ENCODE results near the gene PCBP3. TPM values are rescaled to one million over a fixed set of nuclear protein-coding genes. Genes with fewer than 3 reads are reported as not detected.

The PCBP3 gene
- total RNA-seq, 1 experiment from 2014 or later, result not detected

GRCh38 chr21:45836694-45837670 is 193.5 kb downstream of the PCBP3 start:
- no peak overlapping the region for H3K27ac ChIP-seq (ENCODE audit: low read length)
- DNase-seq, result no peak
- H3K9me2 ChIP-seq (replicated peaks; ENCODE audit: insufficient read depth, low read length), result no peaks in the 10 kb centered on the region
- no peak overlapping the region for H3K4me3 ChIP-seq (ENCODE audit: low read length)
- no peaks in the 10 kb centered on the region for H3K36me3 ChIP-seq (ENCODE audit: insufficient read depth, low read length)
- H3K4me1 ChIP-seq (ENCODE audit: low read length), result no peaks in the 10 kb centered on the region
- no peaks in the 10 kb centered on the region for H4K20me1 ChIP-seq (ENCODE audit: insufficient read depth, low read depth, low read length)
- H3K9ac ChIP-seq (ENCODE audit: low read length), result no peak overlapping the region
- H3K79me2 ChIP-seq (ENCODE audit: low read length), result no peaks in the 10 kb centered on the region
- H2AFZ ChIP-seq (ENCODE audit: low read length), result no peak overlapping the region
- H3K27me3 ChIP-seq (ENCODE audit: low read length), result no peaks in the 10 kb centered on the region
- H3K4me2 ChIP-seq (ENCODE audit: low read depth, low read length, poor library complexity, severe bottlenecking), result no peak overlapping the region
- H3K9me3 ChIP-seq (ENCODE audit: low read length), result no peaks in the 10 kb centered on the region

- H3K9me3 ChIP-seq (ENCODE audit: low read length), result no peaks in the 10 kb centered on the region
- H3K27me3 ChIP-seq (ENCODE audit: low read length), result no peaks in the 10 kb centered on the region
- no peaks in the 10 kb centered on the region for H3K36me3 ChIP-seq (ENCODE audit: insufficient read depth, low read length)
- no peak overlapping the region for H3K9ac ChIP-seq (ENCODE audit: low read length)
- DNase-seq, result no peak
- no peaks in the 10 kb centered on the region for H3K9me2 ChIP-seq (replicated peaks; ENCODE audit: insufficient read depth, low read length)
- no peak overlapping the region for H3K4me3 ChIP-seq (ENCODE audit: low read length)
- no peaks in the 10 kb centered on the region for H4K20me1 ChIP-seq (ENCODE audit: insufficient read depth, low read depth, low read length)
- no peak overlapping the region for H2AFZ ChIP-seq (ENCODE audit: low read length)
- no peak overlapping the region for H3K4me2 ChIP-seq (ENCODE audit: low read depth, low read length, poor library complexity, severe bottlenecking)
- no peak overlapping the region for H3K27ac ChIP-seq (ENCODE audit: low read length)
- no peaks in the 10 kb centered on the region for H3K4me1 ChIP-seq (ENCODE audit: low read length)
- H3K79me2 ChIP-seq (ENCODE audit: low read length), result no peaks in the 10 kb centered on the region
These were observed 194.4 kb downstream of the PCBP3 start for GRCh38 chr21:45837936-45838335.

- Histone ChIP-seq H4K20me1 (ENCODE audit: insufficient read depth, low read depth, low read length) (no peaks in the 10 kb centered on the region), H3K4me3 (ENCODE audit: low read length) (no peak overlapping the region), H3K27ac (ENCODE audit: low read length) (no peak overlapping the region), H3K9me2 (replicated peaks; ENCODE audit: insufficient read depth, low read length) (no peaks in the 10 kb centered on the region), H2AFZ (ENCODE audit: low read length) (no peak overlapping the region), H3K27me3 (ENCODE audit: low read length) (no peaks in the 10 kb centered on the region), H3K9me3 (ENCODE audit: low read length) (no peaks in the 10 kb centered on the region), H3K4me2 (ENCODE audit: low read depth, low read length, poor library complexity, severe bottlenecking) (no peak overlapping the region), H3K4me1 (ENCODE audit: low read length) (no peaks in the 10 kb centered on the region), H3K36me3 (ENCODE audit: insufficient read depth, low read length) (no peaks in the 10 kb centered on the region), H3K9ac (ENCODE audit: low read length) (no peak overlapping the region), H3K79me2 (ENCODE audit: low read length) (no peaks in the 10 kb centered on the region)
- DNase-seq, result no peak
These were observed 195.1 kb downstream of the PCBP3 start for GRCh38 chr21:45838634-45839033.

- no peak overlapping the region for H2AFZ ChIP-seq (ENCODE audit: low read length)
- no peak overlapping the region for H3K9ac ChIP-seq (ENCODE audit: low read length)
- H3K9me2 ChIP-seq (replicated peaks; ENCODE audit: insufficient read depth, low read length), result no peaks in the 10 kb centered on the region
- H3K36me3 ChIP-seq (ENCODE audit: insufficient read depth, low read length), result no peaks in the 10 kb centered on the region
- no peak for DNase-seq
- no peaks in the 10 kb centered on the region for H3K9me3 ChIP-seq (ENCODE audit: low read length)
- no peaks in the 10 kb centered on the region for H3K79me2 ChIP-seq (ENCODE audit: low read length)
- no peak overlapping the region for H3K27ac ChIP-seq (ENCODE audit: low read length)
- no peaks in the 10 kb centered on the region for H3K4me1 ChIP-seq (ENCODE audit: low read length)
- no peaks in the 10 kb centered on the region for H4K20me1 ChIP-seq (ENCODE audit: insufficient read depth, low read depth, low read length)
- H3K4me3 ChIP-seq (ENCODE audit: low read length), result no peak overlapping the region
- H3K27me3 ChIP-seq (ENCODE audit: low read length), result no peaks in the 10 kb centered on the region
- no peak overlapping the region for H3K4me2 ChIP-seq (ENCODE audit: low read depth, low read length, poor library complexity, severe bottlenecking)
These were observed 195.7 kb downstream of the PCBP3 start for GRCh38 chr21:45839274-45839673.

- Histone ChIP-seq H3K36me3 (ENCODE audit: insufficient read depth, low read length) (no peaks in the 10 kb centered on the region), H2AFZ (ENCODE audit: low read length) (no peak overlapping the region), H3K27me3 (ENCODE audit: low read length) (no peaks in the 10 kb centered on the region), H4K20me1 (ENCODE audit: insufficient read depth, low read depth, low read length) (no peaks in the 10 kb centered on the region), H3K27ac (ENCODE audit: low read length) (no peak overlapping the region), H3K9ac (ENCODE audit: low read length) (no peak overlapping the region), H3K9me3 (ENCODE audit: low read length) (no peaks in the 10 kb centered on the region), H3K4me1 (ENCODE audit: low read length) (no peaks in the 10 kb centered on the region), H3K4me3 (ENCODE audit: low read length) (no peak overlapping the region), H3K79me2 (ENCODE audit: low read length) (no peaks in the 10 kb centered on the region), H3K4me2 (ENCODE audit: low read depth, low read length, poor library complexity, severe bottlenecking) (no peak overlapping the region), H3K9me2 (replicated peaks; ENCODE audit: insufficient read depth, low read length) (no peaks in the 10 kb centered on the region)
- no peak for DNase-seq
These were observed 197.5 kb downstream of the PCBP3 start for GRCh38 chr21:45841033-45841432.

GRCh38 chr21:45843426-45843825 is 199.9 kb downstream of the PCBP3 start:
- Histone ChIP-seq H3K9me3 (ENCODE audit: low read length) (no peaks in the 10 kb centered on the region), H3K79me2 (ENCODE audit: low read length) (no peaks in the 10 kb centered on the region), H3K27me3 (ENCODE audit: low read length) (no peaks in the 10 kb centered on the region), H3K27ac (ENCODE audit: low read length) (no peak overlapping the region), H2AFZ (ENCODE audit: low read length) (no peak overlapping the region), H3K36me3 (ENCODE audit: insufficient read depth, low read length) (no peaks in the 10 kb centered on the region), H3K4me3 (ENCODE audit: low read length) (no peak overlapping the region), H3K9ac (ENCODE audit: low read length) (no peak overlapping the region), H4K20me1 (ENCODE audit: insufficient read depth, low read depth, low read length) (no peaks in the 10 kb centered on the region), H3K4me2 (ENCODE audit: low read depth, low read length, poor library complexity, severe bottlenecking) (no peak overlapping the region), H3K4me1 (ENCODE audit: low read length) (no peaks in the 10 kb centered on the region), H3K9me2 (replicated peaks; ENCODE audit: insufficient read depth, low read length) (no peaks in the 10 kb centered on the region)
- no peak for DNase-seq

- H3K9ac ChIP-seq (ENCODE audit: low read length), result no peak overlapping the region
- no peak overlapping the region for H3K4me3 ChIP-seq (ENCODE audit: low read length)
- no peak overlapping the region for H3K27ac ChIP-seq (ENCODE audit: low read length)
- no peaks in the 10 kb centered on the region for H3K9me3 ChIP-seq (ENCODE audit: low read length)
- H4K20me1 ChIP-seq (ENCODE audit: insufficient read depth, low read depth, low read length), result no peaks in the 10 kb centered on the region
- no peaks in the 10 kb centered on the region for H3K79me2 ChIP-seq (ENCODE audit: low read length)
- DNase-seq, result no peak
- H3K4me2 ChIP-seq (ENCODE audit: low read depth, low read length, poor library complexity, severe bottlenecking), result no peak overlapping the region
- no peaks in the 10 kb centered on the region for H3K27me3 ChIP-seq (ENCODE audit: low read length)
- no peaks in the 10 kb centered on the region for H3K4me1 ChIP-seq (ENCODE audit: low read length)
- no peaks in the 10 kb centered on the region for H3K9me2 ChIP-seq (replicated peaks; ENCODE audit: insufficient read depth, low read length)
- H2AFZ ChIP-seq (ENCODE audit: low read length), result no peak overlapping the region
- no peaks in the 10 kb centered on the region for H3K36me3 ChIP-seq (ENCODE audit: insufficient read depth, low read length)
These were observed 200.7 kb downstream of the PCBP3 start for GRCh38 chr21:45844181-45844580.

- no peak for DNase-seq
- H3K36me3 ChIP-seq (ENCODE audit: insufficient read depth, low read length), result no peaks in the 10 kb centered on the region
- H3K27ac ChIP-seq (ENCODE audit: low read length), result no peak overlapping the region
- no peaks in the 10 kb centered on the region for H3K9me3 ChIP-seq (ENCODE audit: low read length)
- H4K20me1 ChIP-seq (ENCODE audit: insufficient read depth, low read depth, low read length), result no peaks in the 10 kb centered on the region
- H3K79me2 ChIP-seq (ENCODE audit: low read length), result no peaks in the 10 kb centered on the region
- no peaks in the 10 kb centered on the region for H3K27me3 ChIP-seq (ENCODE audit: low read length)
- no peaks in the 10 kb centered on the region for H3K4me1 ChIP-seq (ENCODE audit: low read length)
- H3K4me2 ChIP-seq (ENCODE audit: low read depth, low read length, poor library complexity, severe bottlenecking), result no peak overlapping the region
- H3K9me2 ChIP-seq (replicated peaks; ENCODE audit: insufficient read depth, low read length), result no peaks in the 10 kb centered on the region
- H3K4me3 ChIP-seq (ENCODE audit: low read length), result no peak overlapping the region
- no peak overlapping the region for H3K9ac ChIP-seq (ENCODE audit: low read length)
- no peak overlapping the region for H2AFZ ChIP-seq (ENCODE audit: low read length)
These were observed 201.7 kb downstream of the PCBP3 start for GRCh38 chr21:45845063-45845769.
